MM.1S (cell line): ENCODE measurements around the gene OR2A25.

Experiments
- DNase-seq: peaks from one replicate; pipeline ENCODE4 v3.0.0-alpha.2; 2015
- H2AFZ ChIP-seq: fragments of 300-600 bp; sonication (generic); 2 replicates; pipeline ENCODE4 v1.6.0; 2016; ENCODE audit warnings: antibody characterized with exemption, low read length
- H3F3A ChIP-seq: fragments of 300-600 bp; sonication (generic); 2 replicates; pipeline ENCODE4 v1.6.1; 2016; ENCODE audit warnings: mild to moderate bottlenecking, antibody characterized with exemption, low read length, moderate library complexity, mixed read lengths; ENCODE audit not compliant: insufficient read depth
- H3K27ac ChIP-seq: fragments of 300-600 bp; sonication (generic); 2 replicates; pipeline ENCODE4 v1.5.1; 2016; ENCODE audit warnings: mild to moderate bottlenecking, low read length
- H3K27me3 ChIP-seq: fragments of 300-600 bp; sonication (generic); replicated peaks from 2 replicates; pipeline ENCODE4 v1.6.0; 2016; ENCODE audit warnings: low read length; ENCODE audit not compliant: insufficient read depth
- H3K36me3 ChIP-seq: fragments of 300-600 bp; sonication (generic); replicated peaks from 2 replicates; pipeline ENCODE4 v1.6.1; 2016; ENCODE audit warnings: mild to moderate bottlenecking, low read length, mixed read lengths; ENCODE audit not compliant: insufficient read depth
- H3K4me1 ChIP-seq: fragments of 300-600 bp; sonication (generic); 2 replicates; pipeline ENCODE4 v1.6.1; 2016; ENCODE audit warnings: low read length, mixed read lengths
- H3K4me2 ChIP-seq: fragments of 300-600 bp; sonication (generic); 2 replicates; pipeline ENCODE4 v1.6.0; 2016; ENCODE audit warnings: low read depth, low read length
- H3K4me3 ChIP-seq: fragments of 300-600 bp; sonication (generic); 2 replicates; pipeline ENCODE4 v1.5.1; 2016; ENCODE audit warnings: low read length, mixed read lengths
- H3K79me2 ChIP-seq: fragments of 300-600 bp; sonication (generic); 2 replicates; pipeline ENCODE4 v1.6.1; 2016; ENCODE audit warnings: mixed run types, low read length, mixed read lengths
- H3K9ac ChIP-seq: fragments of 300-600 bp; sonication (generic); 2 replicates; pipeline ENCODE4 v1.6.1; 2016; ENCODE audit warnings: low read length, mixed read lengths
- H3K9me2 ChIP-seq: fragments of 300-600 bp; sonication (generic); replicated peaks from 2 replicates; pipeline ENCODE4 v1.6.1; 2016; ENCODE audit warnings: mild to moderate bottlenecking, low read length, mixed read lengths; ENCODE audit not compliant: insufficient read depth
- H3K9me3 ChIP-seq: fragments of 300-600 bp; sonication (generic); replicated peaks from 2 replicates; pipeline ENCODE4 v1.6.1; 2016; ENCODE audit warnings: mild to moderate bottlenecking, low read length, mixed read lengths; ENCODE audit not compliant: insufficient read depth
- H4K20me1 ChIP-seq: fragments of 300-600 bp; sonication (generic); 2 replicates; pipeline ENCODE4 v1.6.1; 2016; ENCODE audit warnings: mild to moderate bottlenecking, low read length, moderate library complexity, mixed read lengths; ENCODE audit not compliant: insufficient read depth
- CTCF ChIP-seq: fragments of 300-600 bp; sonication (generic); IDR thresholded peaks from 2 replicates; pipeline ENCODE4 v1.5.1; 2016; ENCODE audit warnings: antibody characterized with exemption, low read length, mixed read lengths
- EZH2 ChIP-seq: fragments of 300-600 bp; sonication (generic); optimal IDR thresholded peaks from 2 replicates; pipeline ENCODE3; 2017; ENCODE audit warnings: low read depth, mild to moderate bottlenecking, antibody characterized with exemption, low read length, mixed read lengths
- EZH2phosphoT487 ChIP-seq: fragments of 300-600 bp; sonication (generic); IDR thresholded peaks from 2 replicates; pipeline ENCODE4 v1.6.1; 2018; ENCODE audit warnings: antibody characterized with exemption, low read length

The OR2A25 gene

DNA sequence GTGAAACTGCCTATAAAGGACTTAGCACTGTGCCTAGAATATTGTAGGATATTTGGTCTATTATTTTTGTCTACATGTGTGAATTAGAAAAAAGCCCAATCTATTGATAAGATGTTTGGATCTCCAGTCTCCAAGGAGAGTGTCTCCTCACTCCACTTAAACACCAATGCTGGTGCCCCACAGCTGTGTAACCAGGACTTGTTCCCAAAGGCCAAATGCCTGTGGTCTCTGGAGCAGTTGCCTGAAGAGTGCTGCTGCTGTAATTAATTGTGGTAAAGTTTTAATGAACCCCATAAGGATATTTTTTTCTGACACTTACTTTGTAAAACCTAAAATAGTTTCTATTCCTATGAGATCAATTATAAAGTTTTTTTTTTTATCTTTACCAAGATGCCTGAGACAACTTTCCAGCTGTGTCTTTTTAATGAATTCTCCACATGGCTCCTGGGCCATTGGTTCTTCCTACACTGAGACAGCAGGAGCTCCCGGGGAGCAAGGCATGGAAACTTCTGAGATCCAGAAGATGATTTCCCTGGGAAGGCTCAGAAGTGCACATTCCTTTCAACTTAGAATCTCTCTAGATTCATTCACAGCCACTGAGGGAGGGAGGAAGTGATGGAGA, 32.1 kb upstream of the OR2A25 start:
- Histone ChIP-seq H3K9me3 (no peaks in the 10 kb centered on the region), H2AFZ (no peak overlapping the region), H4K20me1 (no peaks in the 10 kb centered on the region), H3K79me2 (no peaks in the 10 kb centered on the region), H3K4me3 (no peak overlapping the region), H3K27me3 (no peaks in the 10 kb centered on the region), H3K4me1 (no peaks in the 10 kb centered on the region), H3F3A (no peaks in the 10 kb centered on the region), H3K9me2 (no peaks in the 10 kb centered on the region), H3K4me2 (no peak overlapping the region), H3K36me3 (no peaks in the 10 kb centered on the region), H3K27ac (no peak overlapping the region), H3K9ac (no peak overlapping the region)
- DNase-seq, result no peak
- no peak for TF ChIP-seq EZH2
- TF ChIP-seq EZH2phosphoT487, result no peak
- TF ChIP-seq CTCF, result no peak

GRCh38 chr7:144038887-144039286, 30.7 kb upstream of the OR2A25 start:
- Histone ChIP-seq H3K79me2 (no peaks in the 10 kb centered on the region), H3K9me3 (no peaks in the 10 kb centered on the region)
- no peak for TF ChIP-seq EZH2
- TF ChIP-seq CTCF, result no peak
- no peak for TF ChIP-seq EZH2phosphoT487

GRCh38 chr7:144048648-144049047, 21.0 kb upstream of the OR2A25 start, which contains the start of gene OR2A5:
Gene OR2A5 (plus strand): TSS chr7:144048948. CDS start chr7:144050402, 1,454 bp downstream.
- Histone ChIP-seq H3K27ac (no peak within 1 kb of the TSS), H3K9me2 (no peaks in the 10 kb centered on the region), H3F3A (no peaks in the 10 kb centered on the region), H3K27me3 (no peaks in the 10 kb centered on the region), H3K9ac (no peak within 1 kb of the TSS), H3K4me3 (no peak within 1 kb of the TSS), H3K4me1 (no peaks in the 10 kb centered on the region), H3K79me2 (no peaks in the 10 kb centered on the region), H2AFZ (no peak within 1 kb of the TSS), H4K20me1 (no peaks in the 10 kb centered on the region), H3K36me3 (no peaks in the 10 kb centered on the region), H3K9me3 (no peaks in the 10 kb centered on the region), H3K4me2 (no peak within 1 kb of the TSS)
- DNase-seq, result no peak
- no peak for TF ChIP-seq EZH2
- no peak for TF ChIP-seq CTCF
- no peak for TF ChIP-seq EZH2phosphoT487

More at GRCh38 chr7:144038887-144039286, 30.7 kb upstream of the OR2A25 start:
- Histone ChIP-seq H3K36me3 (no peaks in the 10 kb centered on the region), H3F3A (no peaks in the 10 kb centered on the region), H3K9me2 (no peaks in the 10 kb centered on the region), H3K4me1 (no peaks in the 10 kb centered on the region), H3K27ac (no peak overlapping the region), H3K4me2 (no peak overlapping the region), H4K20me1 (no peaks in the 10 kb centered on the region), H3K4me3 (no peak overlapping the region), H2AFZ (no peak overlapping the region), H3K9ac (no peak overlapping the region), H3K27me3 (no peaks in the 10 kb centered on the region)
- peak; percentile 50 for DNase-seq
